Endodermal cell (in vitro differentiated cells): ENCODE results near the gene PRKCZ. TPM values are rescaled to one million over a fixed set of nuclear protein-coding genes. Genes with fewer than 3 reads are reported as not detected.

ENCODE experiments used
- DNase-seq: peaks from one replicate; pipeline ENCODE4 v3.0.0-alpha.2; 2017
- H3K27ac ChIP-seq: 2 replicates; pipeline ENCODE4 v1.5.1; 2013; ENCODE audit warnings: mild to moderate bottlenecking, low read depth, low read length, moderate library complexity
- H3K27me3 ChIP-seq: 2 replicates; pipeline ENCODE4 v1.6.1; 2013; ENCODE audit warnings: mild to moderate bottlenecking, low read length, moderate library complexity; ENCODE audit not compliant: insufficient read depth, control insufficient read depth, poor library complexity, severe bottlenecking
- H3K36me3 ChIP-seq: 2 replicates; pipeline ENCODE4 v1.7.0; 2013; ENCODE audit warnings: mild to moderate bottlenecking, low read length, moderate library complexity; ENCODE audit not compliant: control insufficient read depth, insufficient read depth
- H3K4me1 ChIP-seq: one replicate; pipeline ENCODE4 v1.7.0; 2013; ENCODE audit warnings: low read length; ENCODE audit not compliant: control insufficient read depth, insufficient read depth
- H3K4me3 ChIP-seq: 2 replicates; pipeline ENCODE4 v1.5.1; 2013; ENCODE audit warnings: mild to moderate bottlenecking, low read length, moderate library complexity
- H3K9ac ChIP-seq: 2 replicates; pipeline ENCODE4 v1.6.1; 2013; ENCODE audit warnings: mild to moderate bottlenecking, low read length, moderate library complexity; ENCODE audit not compliant: poor library complexity, severe bottlenecking; ENCODE audit errors: extremely low read depth
- H3K9me3 ChIP-seq: 2 replicates; pipeline ENCODE4 v1.6.1; 2013; ENCODE audit warnings: mild to moderate bottlenecking, low read length, moderate library complexity; ENCODE audit not compliant: control insufficient read depth
- H3K27ac Mint-ChIP-seq: 2 replicates; pipeline ENCODE4 v1.8.0; 2020; ENCODE audit warnings: mixed read lengths
- H3K27me3 Mint-ChIP-seq: 2 replicates; pipeline ENCODE4 v1.8.0; 2021; ENCODE audit warnings: mild to moderate bottlenecking, mixed read lengths; ENCODE audit not compliant: insufficient read depth
- H3K36me3 Mint-ChIP-seq: 2 replicates; pipeline ENCODE4 v1.8.0; 2020; ENCODE audit warnings: low read depth, mixed read lengths
- H3K4me1 Mint-ChIP-seq: 2 replicates; pipeline ENCODE4 v1.8.0; 2020; ENCODE audit warnings: mixed read lengths
- H3K4me3 Mint-ChIP-seq: 2 replicates; pipeline ENCODE4 v1.8.0; 2020; ENCODE audit warnings: mild to moderate bottlenecking, moderate library complexity, mixed read lengths
- H3K9me3 Mint-ChIP-seq: 2 replicates; pipeline ENCODE4 v1.8.0; 2020; ENCODE audit warnings: mild to moderate bottlenecking, mixed read lengths
- WGBS, 2 experiments: methylation state at CpG; one replicate each; pipeline versions ENCODE4 v1.1.5 to v1.1.7; 2013; ENCODE audit warnings: missing lambda C conversion rate in 2 of 2, mixed read lengths in 1 of 2; ENCODE audit not compliant: insufficient coverage in 1 of 2, insufficient read length in 1 of 2; 5-methylcytosine and 5-hydroxymethylcytosine counted together
- total RNA-seq, 2 donors: library from RNA; stranded (reverse); fragmentation: NEBNext Ultra II Directional in 1 of 2; extraction: Animal tissue kit (Norgen Biotek cat#: 25700) in 1 of 2; gene quantifications; 2 replicates in 1 of 2; 3 replicates in 1 of 2; pipeline ENCODE4 v1.2.1, GENCODE V29; 2021
- TF ChIP-seq, protein P1 (sequence below): fragments of 200-600 bp; sonication (generic); conservative IDR thresholded peaks from 2 replicates; pipeline ENCODE4 v1.5.0; 2021; ENCODE audit warnings: antibody characterized with exemption, mild to moderate bottlenecking

PRKCZ gene
- total RNA-seq, 2 donors from 2014 or later = 49.9 to 68.5 TPM

DNA sequence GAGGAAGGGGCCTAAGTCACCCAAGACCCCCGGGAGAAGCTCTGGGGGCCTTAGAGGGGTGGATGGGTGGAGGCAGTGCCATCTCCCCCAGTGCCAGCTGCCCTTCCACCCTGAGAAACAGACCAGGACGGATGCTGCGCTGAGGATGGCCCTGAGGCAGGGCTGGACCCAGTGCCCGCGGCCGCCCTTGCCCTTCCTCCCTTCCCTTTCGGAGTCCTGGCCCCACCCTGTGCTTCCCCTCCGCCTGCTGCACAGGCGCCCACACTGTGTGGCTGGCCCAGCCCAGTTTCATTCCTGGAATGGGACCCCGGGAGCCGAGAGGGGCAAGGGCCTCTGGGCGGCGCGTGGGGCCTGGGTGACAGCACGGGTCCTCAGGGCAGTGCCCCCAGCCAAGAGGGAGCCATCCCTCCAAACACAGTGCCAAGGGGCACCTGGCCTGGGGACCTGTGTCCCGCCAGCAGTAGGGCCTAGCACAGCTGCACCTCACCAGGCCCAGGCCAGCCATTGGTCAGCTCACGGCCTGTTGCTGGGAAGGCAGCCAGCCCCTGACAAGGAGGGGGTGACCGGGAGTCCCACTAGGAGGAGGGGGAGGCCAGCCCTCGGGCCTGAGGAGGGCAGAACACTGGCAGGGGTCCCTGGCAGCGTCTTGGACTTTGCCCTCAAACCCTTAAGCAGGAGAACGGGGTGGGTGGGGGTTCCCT, 164.5 kb downstream of the PRKCZ start:
- peak overlapping the region; percentile 53 for H3K27ac ChIP-seq
- no peak overlapping the region for H3K4me3 Mint-ChIP-seq
- H3K36me3 ChIP-seq = no peaks in the 10 kb centered on the region
- no peak overlapping the region for H3K27ac Mint-ChIP-seq
- TF ChIP-seq, protein P1, sequence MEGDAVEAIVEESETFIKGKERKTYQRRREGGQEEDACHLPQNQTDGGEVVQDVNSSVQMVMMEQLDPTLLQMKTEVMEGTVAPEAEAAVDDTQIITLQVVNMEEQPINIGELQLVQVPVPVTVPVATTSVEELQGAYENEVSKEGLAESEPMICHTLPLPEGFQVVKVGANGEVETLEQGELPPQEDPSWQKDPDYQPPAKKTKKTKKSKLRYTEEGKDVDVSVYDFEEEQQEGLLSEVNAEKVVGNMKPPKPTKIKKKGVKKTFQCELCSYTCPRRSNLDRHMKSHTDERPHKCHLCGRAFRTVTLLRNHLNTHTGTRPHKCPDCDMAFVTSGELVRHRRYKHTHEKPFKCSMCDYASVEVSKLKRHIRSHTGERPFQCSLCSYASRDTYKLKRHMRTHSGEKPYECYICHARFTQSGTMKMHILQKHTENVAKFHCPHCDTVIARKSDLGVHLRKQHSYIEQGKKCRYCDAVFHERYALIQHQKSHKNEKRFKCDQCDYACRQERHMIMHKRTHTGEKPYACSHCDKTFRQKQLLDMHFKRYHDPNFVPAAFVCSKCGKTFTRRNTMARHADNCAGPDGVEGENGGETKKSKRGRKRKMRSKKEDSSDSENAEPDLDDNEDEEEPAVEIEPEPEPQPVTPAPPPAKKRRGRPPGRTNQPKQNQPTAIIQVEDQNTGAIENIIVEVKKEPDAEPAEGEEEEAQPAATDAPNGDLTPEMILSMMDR = no peak
- no peaks in the 10 kb centered on the region for H3K27me3 ChIP-seq
- 90 to 94% methylated on average over 8 to 21 of the region's 21 CpGs for WGBS, 2 experiments
- peaks cover 8% of the 10 kb centered on the region for H3K4me1 Mint-ChIP-seq
- peaks cover 10% of the 10 kb centered on the region for H3K4me1 ChIP-seq
- H3K36me3 Mint-ChIP-seq = no peaks in the 10 kb centered on the region
- H3K4me3 ChIP-seq = no peak overlapping the region
- no peak overlapping the region for H3K9ac ChIP-seq
- no peaks in the 10 kb centered on the region for H3K9me3 Mint-ChIP-seq
- no peaks in the 10 kb centered on the region for H3K27me3 Mint-ChIP-seq
- H3K9me3 ChIP-seq = no peaks in the 10 kb centered on the region
- DNase-seq = peak; percentile 65

DNA sequence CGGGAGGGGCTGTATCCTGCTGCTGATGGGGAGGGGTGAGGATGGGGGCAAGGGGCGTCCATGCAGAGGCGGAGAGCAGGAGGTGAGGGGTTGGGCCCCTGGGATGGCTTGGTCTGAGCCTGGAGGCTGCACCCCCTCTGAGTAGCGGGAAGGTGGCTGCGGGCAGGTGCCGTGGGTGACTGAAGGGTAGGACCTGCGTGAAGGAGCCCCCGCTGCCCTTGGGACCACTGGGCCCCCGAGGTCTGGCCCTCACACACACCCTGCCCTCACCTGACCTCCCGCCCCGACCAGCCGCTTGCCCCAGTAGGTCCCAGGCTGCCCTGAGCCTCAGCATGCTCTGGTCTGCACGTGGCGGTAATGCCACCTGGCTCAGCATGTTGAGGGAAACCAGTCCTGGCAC, 165.1 kb downstream of the PRKCZ start:
- H3K4me3 Mint-ChIP-seq = no peak overlapping the region
- no peak overlapping the region for H3K9ac ChIP-seq
- no peaks in the 10 kb centered on the region for H3K36me3 ChIP-seq
- 92 to 96% methylated on average over 4 to 14 of the region's 14 CpGs for WGBS, 2 experiments
- H3K27me3 ChIP-seq = no peaks in the 10 kb centered on the region
- no peak for DNase-seq
- no peak overlapping the region for H3K27ac Mint-ChIP-seq
- H3K36me3 Mint-ChIP-seq = no peaks in the 10 kb centered on the region
- TF ChIP-seq, protein P1 = no peak
- H3K4me1 Mint-ChIP-seq = peaks cover 6% of the 10 kb centered on the region
- H3K9me3 ChIP-seq = no peaks in the 10 kb centered on the region
- H3K4me1 ChIP-seq = peaks cover 10% of the 10 kb centered on the region
- no peak overlapping the region for H3K4me3 ChIP-seq
- H3K9me3 Mint-ChIP-seq = no peaks in the 10 kb centered on the region
- no peaks in the 10 kb centered on the region for H3K27me3 Mint-ChIP-seq
- no peak overlapping the region for H3K27ac ChIP-seq

DNA sequence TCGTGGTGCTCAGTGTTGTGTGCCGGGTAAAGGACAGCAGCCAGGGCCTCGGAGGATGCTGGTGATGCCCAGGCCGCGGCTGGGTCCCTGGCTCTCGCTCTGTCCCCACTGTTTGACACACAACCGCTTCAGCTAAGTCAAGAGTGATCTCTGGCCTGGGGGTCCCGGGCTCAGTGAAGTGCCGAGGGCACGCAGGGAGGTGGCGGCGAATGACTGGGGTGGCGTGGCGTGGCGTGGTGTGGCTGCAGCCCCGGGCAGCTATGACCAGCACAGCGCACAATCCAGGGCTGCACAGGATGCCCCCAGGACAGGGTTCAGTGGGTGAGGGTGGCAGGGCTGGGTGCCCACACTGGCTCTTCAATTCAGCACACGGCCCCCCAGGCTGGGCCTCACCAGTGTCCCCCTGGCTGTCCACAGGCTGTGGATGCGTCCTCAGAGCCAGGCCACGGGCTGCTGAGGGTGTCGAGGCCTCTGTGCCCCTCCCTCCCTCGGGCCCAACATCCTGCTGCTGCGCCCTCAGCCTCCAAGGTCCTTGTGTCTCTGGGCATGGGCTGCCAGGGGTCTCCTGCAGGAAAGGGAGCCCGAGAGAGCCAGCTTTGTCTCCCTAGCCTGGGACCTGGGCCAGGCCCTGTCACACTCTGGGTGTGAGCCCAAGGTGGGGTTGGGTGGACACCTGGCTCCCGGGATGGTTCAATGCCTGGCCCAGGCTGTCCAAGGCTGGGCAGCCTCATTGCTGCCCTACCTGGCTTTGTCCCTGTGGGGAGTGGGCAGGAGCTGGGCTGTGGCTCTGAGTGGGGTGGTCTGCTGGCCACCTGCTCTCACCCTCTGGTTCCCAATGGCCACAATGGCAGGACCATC, 165.9 kb downstream of the PRKCZ start:
- no peaks in the 10 kb centered on the region for H3K9me3 Mint-ChIP-seq
- H3K4me3 Mint-ChIP-seq = no peak overlapping the region
- peaks cover 10% of the 10 kb centered on the region for H3K4me1 ChIP-seq
- no peak for DNase-seq
- H3K9me3 ChIP-seq = no peaks in the 10 kb centered on the region
- H3K4me1 Mint-ChIP-seq = peaks cover 6% of the 10 kb centered on the region
- H3K27me3 ChIP-seq = no peaks in the 10 kb centered on the region
- no peak overlapping the region for H3K4me3 ChIP-seq
- H3K36me3 Mint-ChIP-seq = no peaks in the 10 kb centered on the region
- no peaks in the 10 kb centered on the region for H3K36me3 ChIP-seq
- no peak overlapping the region for H3K9ac ChIP-seq
- TF ChIP-seq, protein P1 = no peak
- no peak overlapping the region for H3K27ac Mint-ChIP-seq
- H3K27ac ChIP-seq = no peak overlapping the region
- WGBS, 2 experiments = 94 to 95% methylated on average over 14 to 25 of the region's 25 CpGs
- H3K27me3 Mint-ChIP-seq = no peaks in the 10 kb centered on the region
